Stimulated activated effector memory CD8-positive, alpha-beta T cell treated with anti-CD3 and anti-CD28 coated beads, Interleukin-12 subunit alpha, Interleukin-12 subunit beta, amount 100 ng/mL, for 72 hours (primary cell): Measurements from ENCODE around the gene FPR3.
"Not testable (repeated sequence)": the region's sequence is repeated elsewhere in the genome, so short reads cannot be mapped to it uniquely, and the experiment has no call there.

Experiments
- ATAC-seq: fragments of 150-1000 bp; cut with Tn5 transposase; 2 replicates; pipeline ENCODE4 v1.10.0; 2021
- DNase-seq, 2 donors: peaks; one replicate each; pipeline ENCODE4 v3.0.0; 2021 to 2022; ENCODE audit warnings: low spot score in 2 of 2
- H3K27ac Mint-ChIP-seq: one replicate; pipeline ENCODE4 v1.8.0; 2022; ENCODE audit warnings: mild to moderate bottlenecking, mixed read lengths
- H3K36me3 Mint-ChIP-seq: one replicate; pipeline ENCODE4 v1.8.0; 2022; ENCODE audit warnings: mild to moderate bottlenecking, mixed read lengths
- H3K4me1 Mint-ChIP-seq: one replicate; pipeline ENCODE4 v1.8.0; 2022; ENCODE audit warnings: mixed read lengths
- H3K4me3 Mint-ChIP-seq: one replicate; pipeline ENCODE4 v1.8.0; 2022; ENCODE audit warnings: mild to moderate bottlenecking, mixed read lengths
- H3K9me3 Mint-ChIP-seq: one replicate; pipeline ENCODE4 v1.8.0; 2022; ENCODE audit warnings: mixed read lengths

Gene FPR3

DNA sequence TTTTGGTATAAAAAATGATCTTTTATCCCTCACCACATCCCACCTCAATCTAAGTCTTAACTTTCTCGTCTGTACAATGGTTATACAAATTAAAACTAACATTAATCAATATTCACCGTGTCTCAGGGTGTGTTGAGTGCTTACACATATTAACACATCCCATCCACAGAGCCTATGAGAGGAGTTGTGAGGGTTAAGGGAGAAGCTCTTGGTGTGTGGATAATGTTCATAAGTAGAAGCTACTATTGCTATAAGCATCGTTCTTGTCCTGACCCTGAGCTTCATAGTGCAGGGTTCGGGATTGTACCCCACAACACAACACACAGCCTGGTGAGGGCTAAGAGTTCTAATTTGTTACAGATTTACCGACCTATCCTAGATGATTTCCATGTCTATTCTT lies 2.5 kb downstream of the FPR3 start:
- Mint-ChIP-seq H3K9me3 (peaks cover 22% of the 10 kb centered on the region), H3K4me1 (no peaks in the 10 kb centered on the region), H3K27ac (no peak overlapping the region), H3K36me3 (no peaks in the 10 kb centered on the region), H3K4me3 (no peak overlapping the region)
- DNase-seq (no peak), ATAC-seq (no peak)

GRCh38 chr19:51798062-51798461 lies 3.1 kb downstream of the FPR3 start:
- H3K4me3 Mint-ChIP-seq: no peak overlapping the region
- H3K9me3 Mint-ChIP-seq: peaks cover 22% of the 10 kb centered on the region
- no peaks in the 10 kb centered on the region for H3K36me3 Mint-ChIP-seq
- ATAC-seq (no peak), DNase-seq (no peak)
- H3K4me1 Mint-ChIP-seq: no peaks in the 10 kb centered on the region
- H3K27ac Mint-ChIP-seq: no peak overlapping the region

DNA sequence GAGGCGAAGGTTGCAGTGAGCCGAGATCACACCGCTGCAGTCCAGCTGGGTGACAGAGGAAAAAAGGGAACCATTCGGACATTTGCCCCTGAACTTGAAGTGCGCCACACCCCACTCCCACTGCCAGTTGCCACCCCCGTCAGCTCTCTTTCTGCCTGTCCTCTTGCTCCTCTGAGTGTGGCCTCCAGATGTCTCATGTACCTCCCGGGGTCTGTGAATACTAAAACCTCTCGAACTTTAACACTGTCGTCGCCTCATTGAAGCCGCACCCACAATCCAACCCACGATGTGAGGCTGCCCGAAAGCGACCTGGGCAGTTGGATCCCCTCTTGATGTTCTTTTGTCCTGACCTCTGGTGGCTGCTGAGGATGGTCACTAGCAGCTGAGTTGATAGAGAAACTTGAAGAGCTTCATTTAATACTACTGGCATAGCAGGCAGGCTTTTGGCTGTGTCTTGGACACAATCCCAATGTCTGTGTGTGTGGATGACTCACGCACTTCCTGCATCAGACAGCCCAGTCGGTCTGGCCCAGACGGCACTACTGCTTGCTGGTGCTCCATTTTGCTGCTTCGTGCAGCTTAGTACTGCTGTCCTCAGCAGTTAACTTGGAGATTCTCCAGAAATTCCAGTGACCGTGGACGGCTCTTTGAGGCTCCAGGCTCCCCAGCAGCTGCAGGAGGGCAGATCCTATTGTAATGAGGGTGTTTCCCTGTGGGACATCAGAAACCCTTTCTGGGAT lies 4.2 kb downstream of the FPR3 start:
- Mint-ChIP-seq H3K36me3 (no peaks in the 10 kb centered on the region), H3K9me3 (peaks cover 22% of the 10 kb centered on the region), H3K4me3 (no peak overlapping the region), H3K27ac (no peak overlapping the region), H3K4me1 (no peaks in the 10 kb centered on the region)
- ATAC-seq (no peak), DNase-seq (no peak)

- no peak overlapping the region for H3K27ac Mint-ChIP-seq
- ATAC-seq: no peak
- no peak for DNase-seq
- H3K4me1 Mint-ChIP-seq: no peaks in the 10 kb centered on the region
- H3K4me3 Mint-ChIP-seq: no peak overlapping the region
- no peaks in the 10 kb centered on the region for H3K36me3 Mint-ChIP-seq
- H3K9me3 Mint-ChIP-seq: peaks cover 25% of the 10 kb centered on the region
These were observed 5.0 kb downstream of the FPR3 start for GRCh38 chr19:51799774-51800472.

GRCh38 chr19:51800473-51801244 lies 5.7 kb downstream of the FPR3 start:
- DNase-seq (no peak), ATAC-seq (no peak)
- Mint-ChIP-seq H3K36me3 (no peaks in the 10 kb centered on the region), H3K4me3 (no peak overlapping the region), H3K27ac (no peak overlapping the region), H3K9me3 (peaks cover 25% of the 10 kb centered on the region), H3K4me1 (no peaks in the 10 kb centered on the region)

GRCh38 chr19:51802775-51803174 lies 7.8 kb downstream of the FPR3 start:
- H3K4me1 Mint-ChIP-seq: no peaks in the 10 kb centered on the region
- no peak overlapping the region for H3K4me3 Mint-ChIP-seq
- no peak overlapping the region for H3K27ac Mint-ChIP-seq
- ATAC-seq: no peak
- peaks cover 17% of the 10 kb centered on the region for H3K9me3 Mint-ChIP-seq
- DNase-seq: no peak
- H3K36me3 Mint-ChIP-seq: no peaks in the 10 kb centered on the region

DNA sequence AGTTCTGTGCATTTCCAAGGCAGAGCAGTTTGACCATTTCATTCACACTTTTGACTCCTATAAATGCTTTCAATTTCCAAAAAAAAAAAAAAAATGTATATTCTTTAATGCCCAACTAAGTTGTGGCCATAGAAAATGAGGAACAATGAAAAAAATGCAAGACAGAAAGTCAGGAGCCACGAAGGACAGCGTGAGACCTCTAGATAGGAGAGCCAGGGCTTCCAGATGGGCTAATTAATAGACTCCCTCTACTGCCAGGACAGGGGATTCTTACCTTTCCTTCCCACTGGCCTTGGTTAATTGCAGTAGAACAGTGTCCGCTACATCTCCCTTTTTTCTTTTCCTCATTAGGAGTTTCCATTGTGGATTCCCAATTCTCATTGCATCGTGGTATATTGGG lies 8.6 kb downstream of the FPR3 start:
- Mint-ChIP-seq H3K27ac (no peak overlapping the region), H3K9me3 (peaks cover 14% of the 10 kb centered on the region), H3K4me3 (no peak overlapping the region), H3K36me3 (no peaks in the 10 kb centered on the region), H3K4me1 (no peaks in the 10 kb centered on the region)
- DNase-seq (no peak), ATAC-seq (no peak)

DNA sequence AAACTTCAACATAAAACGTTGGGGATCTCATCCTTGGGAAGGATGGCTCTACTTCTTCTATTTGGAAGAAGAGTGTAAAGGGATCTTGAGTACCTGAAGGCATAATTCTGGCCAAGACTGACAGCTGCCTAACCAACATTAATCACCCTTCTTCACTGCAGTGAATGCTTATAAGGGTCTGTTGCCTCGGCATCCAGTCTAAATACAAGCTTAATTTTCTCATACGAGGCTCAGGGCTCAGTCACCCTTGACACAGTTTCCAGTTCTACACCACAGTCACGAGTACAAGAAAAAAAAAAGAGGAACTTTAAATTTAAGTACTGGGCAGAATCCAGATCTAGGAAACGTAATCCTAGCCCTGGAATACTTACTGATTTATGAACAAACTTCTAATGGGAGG lies 9.0 kb downstream of the FPR3 start:
- ATAC-seq (no peak), DNase-seq (no peak)
- no peaks in the 10 kb centered on the region for H3K36me3 Mint-ChIP-seq
- H3K4me1 Mint-ChIP-seq: no peaks in the 10 kb centered on the region
- no peak overlapping the region for H3K27ac Mint-ChIP-seq
- H3K9me3 Mint-ChIP-seq: peaks cover 14% of the 10 kb centered on the region
- no peak overlapping the region for H3K4me3 Mint-ChIP-seq

DNA sequence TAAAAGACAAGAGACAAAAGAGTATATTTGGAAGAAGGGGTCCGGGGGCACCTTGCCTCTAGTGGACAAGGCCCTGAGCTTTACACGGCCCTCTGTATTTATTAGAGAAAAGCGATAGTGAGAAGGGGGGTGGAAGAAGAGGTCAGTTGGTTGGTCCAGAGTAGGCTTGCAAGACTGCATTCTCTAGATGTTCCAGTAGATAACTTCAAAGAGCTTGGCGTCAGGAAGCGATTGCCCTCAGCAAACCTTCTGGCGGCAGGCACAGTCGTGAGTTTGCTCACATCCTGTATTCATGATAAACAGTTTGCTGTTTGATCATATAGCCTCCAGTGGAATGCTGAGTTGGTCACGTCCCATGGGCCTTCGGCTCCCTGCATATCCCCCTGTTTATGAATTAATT lies 9.8 kb downstream of the FPR3 start:
- peaks cover 13% of the 10 kb centered on the region for H3K9me3 Mint-ChIP-seq
- not testable (repeated sequence) for H3K4me1 Mint-ChIP-seq, H3K27ac Mint-ChIP-seq, H3K36me3 Mint-ChIP-seq, H3K4me3 Mint-ChIP-seq, ATAC-seq, DNase-seq

GRCh38 chr19:51805396-51805795 lies 10.4 kb downstream of the FPR3 start:
- not testable (repeated sequence) for ATAC-seq, DNase-seq

DNA sequence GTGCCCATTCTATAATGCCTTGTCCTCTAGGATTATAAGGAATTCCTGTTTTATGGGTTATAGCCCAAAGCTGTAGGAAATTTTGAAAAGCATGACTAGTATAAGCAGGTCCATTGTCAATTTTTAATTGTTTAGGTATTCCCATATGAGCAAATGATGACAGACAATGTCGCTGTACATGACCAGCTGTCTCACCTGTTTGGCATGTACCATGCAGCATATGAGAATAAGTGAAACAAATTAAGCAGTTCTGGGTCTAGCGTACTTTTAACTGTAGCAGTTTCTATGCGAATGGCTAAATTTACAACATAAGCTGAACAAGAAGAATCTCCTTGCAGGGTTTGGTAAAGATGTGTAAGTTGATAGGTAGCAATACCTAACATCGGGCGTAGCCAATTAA lies 11.6 kb downstream of the FPR3 start:
- H3K4me1 Mint-ChIP-seq, H3K36me3 Mint-ChIP-seq, H3K4me3 Mint-ChIP-seq, H3K9me3 Mint-ChIP-seq, ATAC-seq, H3K27ac Mint-ChIP-seq, DNase-seq: not testable (repeated sequence)

More at GRCh38 chr19:51805396-51805795, 10.4 kb downstream of the FPR3 start:
- not testable (repeated sequence) for H3K4me3 Mint-ChIP-seq, H3K36me3 Mint-ChIP-seq, H3K9me3 Mint-ChIP-seq, H3K27ac Mint-ChIP-seq, H3K4me1 Mint-ChIP-seq

GRCh38 chr19:51807111-51807701 lies 12.2 kb downstream of the FPR3 start:
- no peak for ATAC-seq
- no peak overlapping the region for H3K4me3 Mint-ChIP-seq
- no peak overlapping the region for H3K27ac Mint-ChIP-seq
- H3K9me3 Mint-ChIP-seq: peaks cover 10% of the 10 kb centered on the region
- no peak for DNase-seq
- no peaks in the 10 kb centered on the region for H3K36me3 Mint-ChIP-seq
- no peaks in the 10 kb centered on the region for H3K4me1 Mint-ChIP-seq

DNA sequence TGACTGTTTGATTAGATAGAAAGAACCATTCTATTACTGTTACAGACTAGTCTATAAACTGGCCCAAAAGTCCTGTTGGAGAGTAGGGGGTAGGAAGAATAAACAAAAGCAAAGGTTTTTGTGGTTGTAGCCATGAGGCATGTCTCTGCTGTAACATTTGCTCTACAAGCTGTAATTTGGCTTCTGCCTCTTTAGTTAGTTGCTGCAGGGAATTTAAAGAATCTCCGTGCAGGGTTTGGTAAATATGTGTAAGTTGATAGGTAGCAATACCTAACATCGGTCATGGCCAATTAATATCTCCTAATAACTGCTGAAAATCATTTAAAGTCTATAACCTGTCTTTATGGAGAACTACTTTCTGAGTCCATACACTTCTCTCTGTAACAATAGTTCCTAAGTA lies 13.0 kb downstream of the FPR3 start:
- DNase-seq (no peak), ATAC-seq (no peak)
- peaks cover 12% of the 10 kb centered on the region for H3K9me3 Mint-ChIP-seq
- no peaks in the 10 kb centered on the region for H3K4me1 Mint-ChIP-seq
- no peaks in the 10 kb centered on the region for H3K36me3 Mint-ChIP-seq
- H3K27ac Mint-ChIP-seq: no peak overlapping the region
- H3K4me3 Mint-ChIP-seq: no peak overlapping the region

DNA sequence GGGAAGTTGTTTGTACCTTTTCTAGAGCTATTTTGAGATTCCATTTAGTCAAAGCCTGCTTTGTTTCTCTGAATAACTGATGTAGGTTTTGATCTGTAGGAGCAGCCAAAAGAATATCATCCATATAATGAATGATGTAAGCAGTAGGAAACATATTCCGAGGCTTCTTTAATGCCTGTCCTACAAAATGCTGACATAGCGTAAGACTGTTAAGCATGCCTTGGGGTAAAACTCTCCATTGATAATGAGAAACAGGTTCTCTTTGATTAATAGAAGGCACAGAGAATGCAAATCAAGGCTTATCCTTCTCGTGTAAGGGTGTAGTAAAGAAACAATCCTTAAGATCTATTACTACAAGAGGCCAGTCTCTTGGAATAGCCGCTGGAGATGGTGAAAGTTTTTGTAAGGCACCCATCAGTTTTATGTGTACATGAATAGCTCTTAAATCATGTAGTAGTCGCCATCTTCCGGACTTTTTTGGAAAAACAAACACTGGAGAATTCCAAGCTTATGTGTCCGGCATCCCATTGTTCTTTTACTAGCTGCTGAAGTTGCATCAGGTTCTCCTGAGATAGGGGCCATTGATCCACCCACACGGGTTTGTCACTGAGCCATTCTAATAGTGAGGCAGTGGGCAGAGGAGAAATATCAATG lies 13.5 kb downstream of the FPR3 start:
- DNase-seq (no peak), ATAC-seq (no peak)
- peaks cover 12% of the 10 kb centered on the region for H3K9me3 Mint-ChIP-seq
- no peak overlapping the region for H3K27ac Mint-ChIP-seq
- no peaks in the 10 kb centered on the region for H3K36me3 Mint-ChIP-seq
- no peak overlapping the region for H3K4me3 Mint-ChIP-seq
- H3K4me1 Mint-ChIP-seq: no peaks in the 10 kb centered on the region

GRCh38 chr19:51809787-51810186 lies 14.8 kb downstream of the FPR3 start:
- Mint-ChIP-seq H3K27ac (no peak overlapping the region), H3K36me3 (no peaks in the 10 kb centered on the region), H3K4me3 (no peak overlapping the region), H3K4me1 (no peaks in the 10 kb centered on the region), H3K9me3 (peaks cover 8% of the 10 kb centered on the region)
- DNase-seq: no peak
- ATAC-seq: no peak
